HG02943 (cell line): ENCODE results near the gene HOXA6.

Source experiments
- ATAC-seq: cut with Tn5 transposase; IDR thresholded peaks from one replicate; pipeline ENCODE4 v1.9.1; 2021; ENCODE audit warnings: mild to moderate bottlenecking, low read depth, moderate library complexity; ENCODE audit not compliant: unreplicated experiment

Gene HOXA6

GRCh38 chr7:27173956-27174873, 26.6 kb upstream of the HOXA6 start, which contains the start of gene HOXA10:
Gene HOXA10, minus strand, starts transcription at chr7:27174320. Its CDS starts 14 bp downstream, at chr7:27174306.
- no peak for ATAC-seq

- no peak for ATAC-seq
These were observed 26.0 kb upstream of the HOXA6 start for GRCh38 chr7:27173511-27173955.

GRCh38 chr7:27172823-27173510, 25.4 kb upstream of the HOXA6 start:
- ATAC-seq, result no peak

GRCh38 chr7:27172315-27172774, 24.8 kb upstream of the HOXA6 start:
- ATAC-seq, result no peak

GRCh38 chr7:27171637-27172314, 24.2 kb upstream of the HOXA6 start:
- no peak for ATAC-seq

GRCh38 chr7:27171325-27171636, 23.7 kb upstream of the HOXA6 start:
- no peak for ATAC-seq

GRCh38 chr7:27170426-27171324, 23.1 kb upstream of the HOXA6 start:
- ATAC-seq, result no peak

GRCh38 chr7:27169658-27170425, 22.3 kb upstream of the HOXA6 start:
- ATAC-seq, result no peak

GRCh38 chr7:27168265-27168947, 20.8 kb upstream of the HOXA6 start:
- ATAC-seq, result no peak

GRCh38 chr7:27167916-27168264, 20.3 kb upstream of the HOXA6 start:
- ATAC-seq, result no peak

GRCh38 chr7:27166531-27167505, 19.2 kb upstream of the HOXA6 start:
- no peak for ATAC-seq

GRCh38 chr7:27165996-27166530, 18.5 kb upstream of the HOXA6 start:
- ATAC-seq, result no peak

GRCh38 chr7:27165089-27165995, 17.8 kb upstream of the HOXA6 start, which contains the start of gene HOXA9:
Gene HOXA9, minus strand, starts transcription at chr7:27165537. Its CDS starts 80 bp downstream, at chr7:27165457.
- no peak for ATAC-seq

- ATAC-seq, result no peak
These were observed 17.0 kb upstream of the HOXA6 start for GRCh38 chr7:27164367-27165088.

- no peak for ATAC-seq
These were observed 16.4 kb upstream of the HOXA6 start for GRCh38 chr7:27164045-27164366.
